Upper lobe of left lung (tissue), 4 donors: ENCODE results near the gene STX16.

Experiments used
- CTCF ChIP-seq, 6 experiments: fragments of 450-650 bp in 4 of 6; fragments of 200-600 bp in 2 of 6; sonication (generic) in 2 of 6; IDR thresholded peaks; one replicate each; pipeline ENCODE4 v1.5.1; 2016 to 2019; ENCODE audit warnings: antibody characterized with exemption in 6 of 6
- EP300 ChIP-seq, 4 donors: sonication (generic); formaldehyde crosslinking; IDR thresholded peaks; one replicate each; pipeline ENCODE4 v1.5.1; 2017; ENCODE audit warnings: antibody characterized with exemption in 4 of 4, control low read depth in 2 of 4
- POLR2AphosphoS5 ChIP-seq, 2 donors: sonication (generic); formaldehyde crosslinking; IDR thresholded peaks; one replicate each; pipeline ENCODE4 v1.5.1; 2017; ENCODE audit warnings: antibody characterized with exemption in 2 of 2

- TF ChIP-seq CTCF (IDR thresholded peaks at IDR 0.05) (no peak), POLR2AphosphoS5 (IDR thresholded peaks at IDR 0.05) (no peak), EP300 (IDR thresholded peaks at IDR 0.05) (no peak)
Measured at GRCh38 chr20:58711266-58712051, 60.4 kb downstream of the STX16 start.
